ENCODE data around the gene NPFFR1. TPM values are rescaled to one million over a fixed set of nuclear protein-coding genes. Genes with fewer than 3 reads are reported as not detected.

Gene NPFFR1
- total RNA-seq, 1 experiment from 2014 or later: 0.05 TPM

GRCh38 chr10:70295926-70296325 is 12.1 kb upstream of the NPFFR1 start:
- Histone ChIP-seq H3K27me3 (ENCODE audit: control insufficient read depth, insufficient read depth, low read length) (no peaks in the 10 kb centered on the region), H3K36me3 (ENCODE audit: control insufficient read depth, insufficient read depth, low read length) (no peaks in the 10 kb centered on the region), H3K4me1 (ENCODE audit: control insufficient read depth, insufficient read depth, low read length) (0 out of 2 replicates have a peak, but pooled peaks cover 9% of the 10 kb centered on the region), H3K4me3 (ENCODE audit: low read depth in 2 of 2, low read length in 2 of 2) (no peak overlapping the region), H3K27ac (ENCODE audit: low read length) (no peak overlapping the region), H3K9me3 (ENCODE audit: control insufficient read depth, insufficient read depth, low read depth, low read length) (no peaks in the 10 kb centered on the region)
- intact Hi-C loops (cut with micrococcal nuclease; ENCODE audit: unreplicated experiment): no loop called here
- TF ChIP-seq CTCF (IDR thresholded peaks at IDR 0.05) (no peak), REST (IDR thresholded peaks at IDR 0.05; ENCODE audit: insufficient read depth in 1 of 2, low read depth in 2 of 2, low read length in 1 of 2) (no peak), TCF7L2 (IDR thresholded peaks at IDR 0.05; ENCODE audit: low read depth, low read length) (no peak), POLR2AphosphoS5 (IDR thresholded peaks at IDR 0.05; ENCODE audit: low read depth, low read length) (no peak), SIN3A (IDR thresholded peaks at IDR 0.05; ENCODE audit: borderline replicate concordance, insufficient read depth, low read depth, low read length) (no peak)
- ATAC-seq (no peak), DNase-seq (ENCODE audit: low read depth, low spot score) (no peak)
- POLR2A ChIA-PET: no interaction called here
- BruUV-seq (replicated peaks): no TSS peak
- CTCF ChIA-PET: no interaction called here
- in situ Hi-C loops (cut with HindIII; ENCODE audit: low pct_unique_long_range_greater_than_20kb, low sequenced_read_pairs): no loop called here

DNA sequence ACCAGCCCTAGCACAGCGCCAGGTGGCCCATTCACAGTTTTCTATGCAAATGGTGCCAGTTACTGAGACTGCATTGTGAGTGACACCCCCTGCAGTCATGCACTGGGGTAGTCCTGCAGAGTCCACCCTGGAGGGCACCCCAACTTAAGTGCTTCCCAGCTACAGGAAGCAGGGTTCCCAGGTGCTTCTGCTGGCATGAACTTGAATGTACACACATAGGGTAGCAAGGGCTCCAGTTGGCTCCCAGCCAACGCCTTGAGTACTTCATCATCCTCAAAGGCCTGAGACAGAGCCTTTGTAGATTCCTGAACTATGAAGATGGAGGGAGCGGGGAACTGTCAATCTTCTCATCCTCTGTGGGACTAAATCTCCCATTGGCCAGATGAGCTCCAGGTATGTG is 11.5 kb upstream of the NPFFR1 start:
- Histone ChIP-seq H3K4me1 (ENCODE audit: control insufficient read depth, insufficient read depth, low read length) (0 out of 2 replicates have a peak, but pooled peaks cover 9% of the 10 kb centered on the region), H3K4me3 (ENCODE audit: low read depth in 2 of 2, low read length in 2 of 2) (no peak overlapping the region), H3K36me3 (ENCODE audit: control insufficient read depth, insufficient read depth, low read length) (no peaks in the 10 kb centered on the region), H3K27ac (ENCODE audit: low read length) (no peak overlapping the region), H3K27me3 (ENCODE audit: control insufficient read depth, insufficient read depth, low read length) (no peaks in the 10 kb centered on the region), H3K9me3 (ENCODE audit: control insufficient read depth, insufficient read depth, low read depth, low read length) (no peaks in the 10 kb centered on the region)
- POLR2A ChIA-PET: no interaction called here
- in situ Hi-C loops (cut with HindIII; ENCODE audit: low pct_unique_long_range_greater_than_20kb, low sequenced_read_pairs) (no loop called here), intact Hi-C loops (cut with micrococcal nuclease; ENCODE audit: unreplicated experiment) (no loop called here)
- CTCF ChIA-PET: no interaction called here
- TF ChIP-seq CTCF (IDR thresholded peaks at IDR 0.05) (no peak), REST (IDR thresholded peaks at IDR 0.05; ENCODE audit: insufficient read depth in 1 of 2, low read depth in 2 of 2, low read length in 1 of 2) (no peak), SIN3A (IDR thresholded peaks at IDR 0.05; ENCODE audit: borderline replicate concordance, insufficient read depth, low read depth, low read length) (no peak), TCF7L2 (IDR thresholded peaks at IDR 0.05; ENCODE audit: low read depth, low read length) (no peak), POLR2AphosphoS5 (IDR thresholded peaks at IDR 0.05; ENCODE audit: low read depth, low read length) (no peak)
- no peak for ATAC-seq
- no TSS peak for BruUV-seq (replicated peaks)
- no peak for DNase-seq (ENCODE audit: low read depth, low spot score)

Measured in Panc1 (cell line).